HUES48 (cell line): Measurements from ENCODE around the gene VPS37B.
"Not testable (repeated sequence)": the region's sequence is repeated elsewhere in the genome, so short reads cannot be mapped to it uniquely, and the experiment has no call there.

Experiments
- H3K27ac ChIP-seq: one replicate; pipeline ENCODE4 v1.7.0; 2013; ENCODE audit warnings: low read depth, low read length, inconsistent platforms
- H3K27me3 ChIP-seq: 2 replicates; pipeline ENCODE4 v1.6.1; 2013; ENCODE audit warnings: mild to moderate bottlenecking, low read length; ENCODE audit not compliant: control insufficient read depth, insufficient read depth
- H3K36me3 ChIP-seq: 2 replicates; pipeline ENCODE4 v1.6.1; 2013; ENCODE audit warnings: low read length; ENCODE audit not compliant: control insufficient read depth, insufficient read depth
- H3K4me1 ChIP-seq: 2 replicates; pipeline ENCODE4 v1.6.1; 2013; ENCODE audit warnings: mild to moderate bottlenecking, low read length; ENCODE audit not compliant: control insufficient read depth, insufficient read depth
- H3K4me3 ChIP-seq: 2 replicates; pipeline ENCODE4 v1.5.1; 2013; ENCODE audit warnings: mild to moderate bottlenecking, low read depth, low read length
- H3K9ac ChIP-seq: 2 replicates; pipeline ENCODE4 v1.6.1; 2013; ENCODE audit warnings: mild to moderate bottlenecking, low read depth, low read length, moderate library complexity
- H3K9me3 ChIP-seq: 2 replicates; pipeline ENCODE4 v1.6.1; 2013; ENCODE audit warnings: low read length; ENCODE audit not compliant: control insufficient read depth, insufficient read depth

The VPS37B gene

DNA sequence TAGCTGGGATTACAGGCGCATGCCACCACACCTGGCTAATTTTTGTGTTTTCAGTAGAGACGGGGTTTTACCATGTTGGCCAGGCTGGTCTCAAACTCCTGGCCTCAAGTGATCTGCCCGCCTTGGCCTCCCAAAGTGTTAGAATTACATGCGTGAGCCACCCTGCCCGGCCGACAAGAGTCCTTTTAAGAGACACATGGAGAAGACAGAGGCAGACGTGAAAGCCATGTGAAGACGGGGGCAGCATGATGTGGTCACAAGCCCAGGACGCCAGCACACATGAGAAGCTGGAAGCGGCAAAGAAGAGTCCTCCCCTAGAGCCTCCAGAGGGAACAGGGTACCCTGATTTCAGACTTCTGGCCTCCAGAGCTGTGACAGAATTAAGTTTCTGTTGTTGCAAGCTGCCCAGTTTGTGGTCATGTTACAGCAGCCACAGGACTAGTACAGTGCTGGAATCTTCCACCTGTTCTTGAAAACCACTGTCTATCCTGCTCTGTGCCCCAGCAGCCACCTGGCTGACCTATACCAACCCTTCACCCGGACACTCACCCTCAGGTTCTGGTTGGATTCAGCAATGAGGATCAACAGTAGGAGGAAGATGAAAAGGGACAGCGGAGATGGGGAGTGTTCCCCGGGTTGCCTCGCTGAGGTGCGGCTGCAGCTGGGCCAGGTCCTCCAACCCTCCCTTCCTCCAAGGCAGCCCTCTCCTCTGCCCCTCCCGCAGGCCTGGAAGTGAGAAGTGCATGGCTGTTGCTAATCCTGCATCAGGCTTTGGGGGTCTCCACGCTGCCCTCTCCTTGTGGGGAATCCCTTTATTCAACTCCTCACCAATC, 16.9 kb downstream of the VPS37B start:
- no peak overlapping the region for H3K27ac ChIP-seq
- peaks cover 24% of the 10 kb centered on the region for H3K4me1 ChIP-seq
- no peaks in the 10 kb centered on the region; the same call in 1 of the 2 replicates for H3K36me3 ChIP-seq
- H3K9ac ChIP-seq = no peak overlapping the region
- no peak overlapping the region for H3K4me3 ChIP-seq
- no peaks in the 10 kb centered on the region for H3K9me3 ChIP-seq
- peaks cover 53% of the 10 kb centered on the region for H3K27me3 ChIP-seq

DNA sequence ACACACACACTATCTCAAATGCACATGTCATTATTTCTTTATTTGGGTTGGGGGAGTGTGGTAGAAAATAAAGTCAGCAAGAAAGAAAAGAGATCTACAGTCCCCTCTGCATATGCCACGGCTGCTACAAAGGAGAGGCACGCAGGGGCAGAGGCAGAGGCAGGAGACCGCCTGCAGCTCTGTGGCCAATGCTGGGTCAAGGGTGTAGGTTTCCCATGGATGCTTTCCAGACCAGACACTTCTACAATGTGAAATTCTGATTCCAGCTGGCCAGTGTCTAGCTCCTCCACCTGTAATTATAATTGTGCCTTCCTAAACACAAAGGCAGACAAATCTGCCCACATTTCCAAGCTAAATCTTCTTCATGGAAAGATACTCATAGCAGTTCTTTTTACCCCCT, 19.2 kb downstream of the VPS37B start:
- H3K4me1 ChIP-seq = peaks cover 45% of the 10 kb centered on the region

DNA sequence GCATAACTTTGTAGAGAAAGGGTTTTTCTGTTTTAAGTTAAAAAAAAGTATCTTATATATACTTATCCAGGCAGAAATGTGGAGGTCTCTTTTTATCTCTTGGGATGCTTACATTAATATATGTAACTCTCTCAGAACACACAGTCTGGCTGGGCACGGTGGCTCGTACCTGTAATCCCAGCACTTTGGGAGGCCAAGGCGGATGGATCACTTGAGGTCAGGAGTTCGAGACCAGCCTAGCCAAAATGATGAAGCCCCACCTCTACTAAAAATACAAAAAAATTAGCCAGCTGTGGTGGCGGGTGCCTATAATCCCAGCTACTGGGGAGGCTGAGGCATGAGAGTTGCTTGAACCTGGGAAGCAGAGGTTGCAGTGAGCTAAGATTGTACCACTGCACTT, 19.6 kb downstream of the VPS37B start:
- H3K27me3 ChIP-seq = peaks cover 78% of the 10 kb centered on the region
- not testable (repeated sequence) for H3K9me3 ChIP-seq, H3K36me3 ChIP-seq, H3K4me3 ChIP-seq, H3K9ac ChIP-seq, H3K27ac ChIP-seq
- H3K4me1 ChIP-seq = peaks cover 49% of the 10 kb centered on the region

More for the DNA sequence above, 19.2 kb downstream of the VPS37B start:
- Histone ChIP-seq H3K4me3 (no peak overlapping the region), H3K36me3 (no peaks in the 10 kb centered on the region; the same call in 1 of the 2 replicates), H3K9me3 (no peaks in the 10 kb centered on the region), H3K27me3 (peaks cover 73% of the 10 kb centered on the region), H3K27ac (no peak overlapping the region), H3K9ac (no peak overlapping the region)

DNA sequence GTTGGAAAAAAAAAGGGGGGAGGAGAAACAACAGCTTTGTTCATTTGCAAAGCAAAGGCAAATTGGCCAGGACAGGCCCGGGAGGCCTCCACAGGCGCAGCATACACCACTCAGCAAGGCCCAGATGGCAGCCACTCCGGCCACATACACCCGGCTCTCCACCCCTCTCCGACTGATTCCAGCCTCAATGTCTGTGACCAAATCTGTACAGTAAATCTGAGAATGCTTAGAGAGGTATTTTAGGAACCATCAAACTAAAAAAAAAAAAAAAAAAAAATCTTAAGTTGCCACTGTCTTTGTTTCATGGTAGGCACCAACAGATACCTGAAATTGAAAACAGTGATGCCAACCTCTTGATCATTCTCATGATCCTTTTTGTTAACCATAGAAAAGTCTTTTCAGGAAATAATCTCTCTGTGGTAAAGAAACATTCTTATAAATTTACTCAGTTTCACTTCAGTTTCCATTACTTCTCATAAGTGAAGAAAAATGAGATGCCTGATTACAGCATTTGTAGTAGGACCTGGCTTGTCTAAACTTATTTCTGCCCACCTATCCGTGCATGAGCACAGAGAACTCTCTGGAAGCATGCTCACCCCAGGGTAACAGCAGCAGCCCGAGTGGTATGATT, 20.2 kb downstream of the VPS37B start:
- Histone ChIP-seq H3K4me1 (peaks cover 47% of the 10 kb centered on the region), H3K4me3 (no peak overlapping the region), H3K9me3 (no peaks in the 10 kb centered on the region), H3K9ac (no peak overlapping the region), H3K27ac (no peak overlapping the region), H3K36me3 (peaks cover 1% of the 10 kb centered on the region; the same call in 1 of the 2 replicates), H3K27me3 (peaks cover 84% of the 10 kb centered on the region)

DNA sequence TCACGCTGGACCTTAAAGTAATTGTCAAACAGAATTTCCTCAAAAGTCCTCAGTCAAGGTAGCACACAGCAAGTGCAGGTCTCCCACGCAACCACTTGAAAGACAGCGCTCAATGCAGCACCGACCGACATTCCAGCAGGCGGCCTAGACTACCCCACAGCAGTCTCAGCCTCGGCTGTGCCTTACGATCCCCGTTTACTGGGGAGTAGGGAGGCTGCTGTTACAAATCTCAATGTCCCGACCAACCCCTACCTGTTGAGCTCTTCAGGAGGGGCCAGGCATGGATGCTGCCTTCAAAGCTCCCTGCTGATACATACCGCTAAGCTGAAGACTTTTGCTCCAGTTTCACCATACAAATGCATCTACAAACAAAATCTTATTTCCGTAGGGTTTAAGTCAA, 21.8 kb downstream of the VPS37B start:
- peaks cover 94% of the 10 kb centered on the region for H3K27me3 ChIP-seq

DNA sequence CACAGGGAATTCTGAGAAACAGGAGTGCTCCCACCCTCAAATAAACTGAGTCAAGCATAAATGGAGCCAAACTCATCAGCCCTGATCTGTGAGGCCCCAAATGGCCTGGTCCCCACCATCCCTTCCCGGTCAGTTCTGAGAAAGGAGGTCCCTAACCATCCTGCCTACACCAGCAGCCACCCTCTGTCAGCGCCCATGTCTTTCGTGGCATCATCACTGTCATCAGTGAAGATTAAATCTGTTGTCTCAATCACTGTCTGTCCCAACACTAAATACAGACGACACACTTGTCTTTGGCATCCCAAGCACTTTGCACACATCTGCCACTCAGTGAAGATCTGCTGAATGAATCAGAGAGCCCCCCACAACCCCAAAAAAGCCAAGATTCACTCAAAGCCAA, 22.4 kb downstream of the VPS37B start:
- H3K27ac ChIP-seq = no peak overlapping the region
- peaks cover 96% of the 10 kb centered on the region for H3K27me3 ChIP-seq
- no peaks in the 10 kb centered on the region for H3K9me3 ChIP-seq
- H3K36me3 ChIP-seq = peaks cover 22% of the 10 kb centered on the region; the same call in 1 of the 2 replicates
- H3K4me1 ChIP-seq = peaks cover 43% of the 10 kb centered on the region
- no peak overlapping the region for H3K4me3 ChIP-seq
- no peak overlapping the region for H3K9ac ChIP-seq

More for the DNA sequence above, 21.8 kb downstream of the VPS37B start:
- Histone ChIP-seq H3K9ac (no peak overlapping the region), H3K36me3 (peaks cover 18% of the 10 kb centered on the region; the same call in 1 of the 2 replicates), H3K27ac (no peak overlapping the region), H3K4me1 (peaks cover 43% of the 10 kb centered on the region), H3K4me3 (no peak overlapping the region), H3K9me3 (no peaks in the 10 kb centered on the region)

DNA sequence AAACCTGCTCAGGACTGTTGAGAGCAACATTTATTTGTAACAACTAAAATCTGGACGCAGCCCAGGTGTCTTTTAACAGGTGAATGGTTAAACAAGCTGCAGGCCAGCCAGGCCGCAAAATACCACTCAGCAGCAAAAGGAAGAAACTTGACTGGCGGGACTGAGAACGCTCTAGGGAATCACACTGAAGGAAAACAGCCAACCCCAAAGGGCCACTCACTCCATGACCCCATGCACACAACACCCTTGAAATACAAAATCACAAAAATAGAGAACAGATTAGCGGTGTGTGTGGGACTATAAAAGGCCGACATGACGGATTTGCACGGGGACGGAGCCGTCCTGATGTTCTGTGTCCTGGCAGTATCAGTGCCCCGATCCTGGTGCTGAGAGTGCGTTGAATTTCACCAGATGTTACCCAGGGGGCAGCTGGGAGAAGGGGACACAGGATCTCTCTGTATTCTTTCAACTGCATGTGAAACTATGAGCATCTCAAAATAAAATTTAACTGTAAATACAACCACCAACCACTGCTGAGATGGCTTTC, 23.0 kb downstream of the VPS37B start:
- Histone ChIP-seq H3K9ac (no peak overlapping the region), H3K9me3 (no peaks in the 10 kb centered on the region), H3K27me3 (peaks cover 94% of the 10 kb centered on the region), H3K36me3 (peaks cover 26% of the 10 kb centered on the region; the same call in 1 of the 2 replicates), H3K27ac (no peak overlapping the region), H3K4me1 (peaks cover 43% of the 10 kb centered on the region), H3K4me3 (peak overlapping the region; percentile 18; the same call in 1 of the 2 replicates)

DNA sequence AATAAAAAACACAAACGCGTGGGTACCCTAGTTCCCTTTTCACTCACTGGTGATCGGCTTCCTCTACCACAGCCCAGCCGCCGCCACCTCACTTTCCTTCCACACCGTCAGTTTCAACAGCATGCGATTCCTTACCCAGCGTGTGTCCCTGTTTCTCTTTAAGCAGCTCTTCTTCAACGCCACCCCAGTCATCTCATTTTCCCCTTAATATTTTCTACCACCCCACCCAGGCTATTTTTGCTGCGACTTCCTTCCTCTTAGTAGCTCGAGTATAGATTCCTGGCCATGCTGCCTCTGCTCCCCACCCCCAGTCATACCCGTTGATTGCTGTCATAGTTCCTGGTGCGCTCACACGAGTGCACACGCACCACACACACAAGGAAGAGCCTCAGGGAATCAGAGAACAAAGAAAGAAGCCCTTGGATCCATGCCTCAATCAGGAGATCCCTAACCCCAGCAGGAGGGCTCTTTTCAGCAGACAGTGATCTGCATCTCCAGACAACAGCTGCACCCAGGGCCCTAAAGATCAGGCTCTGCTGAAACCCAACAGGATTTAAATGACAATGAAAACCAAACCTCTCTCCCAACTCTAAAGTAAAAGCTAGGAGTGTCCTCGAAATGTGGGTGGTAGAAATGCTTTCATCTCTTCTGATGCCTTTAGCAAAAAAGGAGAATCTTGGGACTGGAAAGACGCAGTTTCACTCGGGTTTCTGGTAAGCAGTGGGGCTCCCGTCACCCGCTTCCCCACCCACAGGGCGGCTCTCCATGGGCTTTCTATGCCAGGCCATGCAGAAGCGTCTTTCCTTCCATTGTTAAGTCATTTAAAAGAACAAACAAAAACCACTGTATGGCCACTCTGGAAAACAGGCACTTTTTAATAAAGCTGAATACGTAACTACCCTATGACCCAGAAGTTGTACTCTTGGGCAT, 23.8 kb downstream of the VPS37B start:
- peaks cover 26% of the 10 kb centered on the region; the same call in 1 of the 2 replicates for H3K36me3 ChIP-seq
- H3K4me1 ChIP-seq = peaks cover 43% of the 10 kb centered on the region
- peak overlapping the region; percentile 29 for H3K4me3 ChIP-seq
- no peak overlapping the region for H3K9ac ChIP-seq
- peaks cover 86% of the 10 kb centered on the region for H3K27me3 ChIP-seq
- no peaks in the 10 kb centered on the region for H3K9me3 ChIP-seq
- no peak overlapping the region for H3K27ac ChIP-seq

DNA sequence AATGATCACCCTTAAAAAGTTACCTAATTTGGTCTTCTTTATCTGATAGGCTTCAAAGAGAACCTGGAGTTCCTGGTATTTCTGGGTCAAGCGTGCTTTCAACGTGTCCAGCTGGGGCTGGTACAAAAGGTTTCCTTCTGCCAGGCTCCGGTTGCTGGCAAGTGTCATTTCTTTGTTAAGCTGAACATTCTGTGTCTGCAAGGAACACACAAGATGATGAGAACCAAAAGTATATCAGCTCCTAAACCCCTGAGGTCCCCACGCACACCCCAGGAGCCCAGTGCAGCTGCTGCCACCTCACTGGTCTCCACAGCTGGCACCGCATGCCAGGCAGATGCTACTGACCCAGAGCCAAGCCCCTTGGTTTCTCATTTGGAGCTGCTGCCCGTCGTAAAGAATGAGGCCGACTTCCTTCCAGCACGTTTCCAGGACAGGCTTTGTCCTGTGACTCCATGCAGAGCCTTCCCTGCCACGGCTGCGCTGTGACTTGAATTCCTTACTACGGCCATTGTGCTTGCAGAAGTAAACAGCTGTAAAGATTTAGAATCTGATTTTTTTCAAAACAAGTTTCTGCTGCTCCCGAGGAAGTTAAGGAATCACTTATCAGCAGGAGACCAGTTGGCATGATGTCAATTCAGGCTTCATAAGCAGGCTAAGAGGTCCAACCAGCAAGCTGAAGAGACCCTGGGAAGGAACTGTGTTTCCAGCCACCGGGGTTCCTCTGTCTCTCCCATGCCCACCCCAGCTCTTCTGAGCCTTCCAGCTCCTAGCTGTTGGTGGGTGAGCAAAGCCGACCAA, 24.9 kb downstream of the VPS37B start:
- no peak overlapping the region for H3K9ac ChIP-seq

More for the DNA sequence above, 24.9 kb downstream of the VPS37B start:
- Histone ChIP-seq H3K4me3 (no peak overlapping the region), H3K36me3 (peaks cover 31% of the 10 kb centered on the region; the same call in 1 of the 2 replicates), H3K27ac (no peak overlapping the region), H3K27me3 (peaks cover 76% of the 10 kb centered on the region), H3K9me3 (no peaks in the 10 kb centered on the region), H3K4me1 (peaks cover 42% of the 10 kb centered on the region)
